ENCODE measurements around the gene CREB3L2.
A peak's percentile ranks its signal among the peaks of the same experiment; 100 is the strongest.
"Not testable (repeated sequence)": the region's sequence is repeated elsewhere in the genome, so short reads cannot be mapped to it uniquely, and the experiment has no call there.

The CREB3L2 gene

DNA sequence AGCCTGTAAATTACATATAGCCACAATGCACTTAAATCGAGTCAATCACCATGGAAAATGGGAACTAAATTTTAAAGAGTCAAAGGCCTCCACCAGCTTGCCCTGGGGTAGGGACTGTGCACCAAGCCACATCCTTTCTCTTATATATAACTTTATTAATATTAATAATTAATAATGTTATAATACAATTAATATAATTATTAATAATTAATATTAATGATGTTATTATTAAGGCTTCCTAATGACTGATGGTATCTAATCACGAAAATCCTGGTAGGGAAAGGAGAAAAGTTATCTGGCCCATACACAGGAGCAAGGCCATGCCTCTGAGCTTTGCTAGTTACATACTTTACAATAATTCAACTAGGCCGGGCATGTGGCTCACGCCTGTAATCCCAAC is 87.9 kb downstream of the CREB3L2 start:
- peaks cover 68% of the 10 kb centered on the region for H3K36me3 ChIP-seq (ENCODE audit: control insufficient read depth, insufficient read depth, low read length)

DNA sequence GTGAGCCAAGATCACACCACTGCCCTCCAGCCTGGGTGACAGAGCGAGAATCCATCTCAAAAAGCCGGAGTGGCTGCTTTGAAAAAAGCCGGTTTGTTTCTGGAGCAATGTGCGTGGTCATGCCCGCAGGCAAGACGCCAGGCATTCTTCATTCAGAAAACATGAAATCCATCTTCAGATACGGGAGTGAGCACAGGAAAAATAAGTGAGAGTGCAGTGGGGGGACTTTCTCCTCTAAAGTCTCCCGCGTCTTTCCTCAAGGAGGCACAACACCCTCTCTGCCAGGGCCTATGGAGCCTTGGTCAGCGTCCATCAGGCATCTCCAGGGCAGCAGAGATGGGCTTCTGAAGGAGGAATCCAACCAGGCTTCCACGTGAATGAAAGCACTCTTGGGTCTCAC is 92.8 kb downstream of the CREB3L2 start:
- Histone ChIP-seq H3K4me3 (ENCODE audit: low read depth, low read length) (no peak overlapping the region), H3K27ac (ENCODE audit: low read depth, low read length) (no peak overlapping the region), H3K27me3 (ENCODE audit: control insufficient read depth, insufficient read depth, low read length) (no peaks in the 10 kb centered on the region), H3K9ac (ENCODE audit: low read length) (no peak overlapping the region), H3K36me3 (ENCODE audit: control insufficient read depth, insufficient read depth, low read length) (peaks cover 85% of the 10 kb centered on the region), H3K9me3 (ENCODE audit: control insufficient read depth, insufficient read depth, low read depth, low read length) (peaks cover 10% of the 10 kb centered on the region), H3K4me1 (ENCODE audit: control insufficient read depth, insufficient read depth, low read length) (no peaks in the 10 kb centered on the region)

More for the DNA sequence above, 87.9 kb downstream of the CREB3L2 start:
- H3K27me3 ChIP-seq (ENCODE audit: control insufficient read depth, insufficient read depth, low read length): no peaks in the 10 kb centered on the region
- no peaks in the 10 kb centered on the region for H3K9me3 ChIP-seq (ENCODE audit: control insufficient read depth, insufficient read depth, low read depth, low read length)
- peaks cover 6% of the 10 kb centered on the region; the same call in 1 of the 2 replicates for H3K4me1 ChIP-seq (ENCODE audit: control insufficient read depth, insufficient read depth, low read length)
- H3K4me3 ChIP-seq (ENCODE audit: low read depth, low read length): no peak overlapping the region
- no peak overlapping the region for H3K9ac ChIP-seq (ENCODE audit: low read length)
- no peak overlapping the region for H3K27ac ChIP-seq (ENCODE audit: low read depth, low read length)

GRCh38 chr7:137908106-137908505 is 93.8 kb downstream of the CREB3L2 start:
- Histone ChIP-seq H3K4me3 (ENCODE audit: low read depth, low read length) (no peak overlapping the region), H3K9ac (ENCODE audit: low read length) (no peak overlapping the region), H3K36me3 (ENCODE audit: control insufficient read depth, insufficient read depth, low read length) (peaks cover 86% of the 10 kb centered on the region), H3K4me1 (ENCODE audit: control insufficient read depth, insufficient read depth, low read length) (peaks cover 3% of the 10 kb centered on the region; the same call in 1 of the 2 replicates), H3K27me3 (ENCODE audit: control insufficient read depth, insufficient read depth, low read length) (no peaks in the 10 kb centered on the region), H3K27ac (ENCODE audit: low read depth, low read length) (no peak overlapping the region), H3K9me3 (ENCODE audit: control insufficient read depth, insufficient read depth, low read depth, low read length) (peaks cover 10% of the 10 kb centered on the region)

- not testable (repeated sequence) for H3K4me1 ChIP-seq (ENCODE audit: control insufficient read depth, insufficient read depth, low read length); H3K4me3 ChIP-seq (ENCODE audit: low read depth, low read length); H3K27me3 ChIP-seq (ENCODE audit: control insufficient read depth, insufficient read depth, low read length); H3K9ac ChIP-seq (ENCODE audit: low read length); H3K9me3 ChIP-seq (ENCODE audit: control insufficient read depth, insufficient read depth, low read depth, low read length); H3K27ac ChIP-seq (ENCODE audit: low read depth, low read length)
- H3K36me3 ChIP-seq (ENCODE audit: control insufficient read depth, insufficient read depth, low read length): peaks cover 81% of the 10 kb centered on the region
These were observed 95.2 kb downstream of the CREB3L2 start for GRCh38 chr7:137906636-137907035.

GRCh38 chr7:137904833-137905232 is 97.1 kb downstream of the CREB3L2 start:
- no peak overlapping the region for H3K27ac ChIP-seq (ENCODE audit: low read depth, low read length)
- H3K36me3 ChIP-seq (ENCODE audit: control insufficient read depth, insufficient read depth, low read length): peaks cover 76% of the 10 kb centered on the region
- H3K9ac ChIP-seq (ENCODE audit: low read length): no peak overlapping the region

DNA sequence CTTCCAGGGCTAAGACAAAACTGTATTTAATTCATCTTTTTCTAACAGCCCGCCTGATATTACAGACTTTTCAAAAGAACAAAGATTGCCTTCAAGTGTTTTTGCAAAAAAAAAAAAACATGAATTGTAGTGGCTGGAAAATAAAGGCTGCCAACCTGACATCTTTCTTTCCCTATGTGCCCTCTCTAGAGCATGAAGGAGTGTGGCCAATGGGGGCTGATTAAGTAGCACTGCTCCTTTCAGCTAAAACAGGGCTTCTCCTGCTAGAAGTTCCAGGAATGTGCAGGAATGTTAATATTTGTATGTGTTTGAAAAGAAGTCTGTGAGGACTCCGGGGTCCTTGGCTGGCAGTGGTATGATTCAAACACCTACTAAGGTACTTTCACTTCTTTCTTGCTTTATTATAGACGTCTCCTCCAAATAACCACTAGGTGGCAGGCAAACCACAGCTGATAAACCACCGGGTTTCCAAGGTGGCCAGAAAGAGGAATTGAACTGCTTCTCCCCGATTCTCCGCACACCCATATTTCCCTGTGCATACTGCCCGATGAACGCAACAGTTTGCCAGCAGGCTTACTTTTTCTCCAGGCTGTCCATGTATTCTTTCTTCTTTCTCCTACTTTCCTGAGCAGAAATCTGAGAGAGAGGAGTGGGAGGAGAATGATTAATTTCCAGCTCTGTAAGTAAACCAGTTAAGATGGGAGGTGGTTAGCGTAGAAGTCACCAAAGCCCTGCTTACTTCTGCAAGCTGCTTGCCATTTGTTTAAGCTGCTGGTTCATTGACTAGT is 98.3 kb downstream of the CREB3L2 start:
- no peak overlapping the region for H3K27ac ChIP-seq (ENCODE audit: low read depth, low read length)
- H3K36me3 ChIP-seq (ENCODE audit: control insufficient read depth, insufficient read depth, low read length): peaks cover 67% of the 10 kb centered on the region
- peaks cover 10% of the 10 kb centered on the region for H3K9me3 ChIP-seq (ENCODE audit: control insufficient read depth, insufficient read depth, low read depth, low read length)
- H3K27me3 ChIP-seq (ENCODE audit: control insufficient read depth, insufficient read depth, low read length): no peaks in the 10 kb centered on the region
- no peak overlapping the region for H3K9ac ChIP-seq (ENCODE audit: low read length)
- no peak overlapping the region for H3K4me3 ChIP-seq (ENCODE audit: low read depth, low read length)
- peaks cover 14% of the 10 kb centered on the region for H3K4me1 ChIP-seq (ENCODE audit: control insufficient read depth, insufficient read depth, low read length)

More at GRCh38 chr7:137904833-137905232, 97.1 kb downstream of the CREB3L2 start:
- Histone ChIP-seq H3K27me3 (ENCODE audit: control insufficient read depth, insufficient read depth, low read length) (no peaks in the 10 kb centered on the region), H3K9me3 (ENCODE audit: control insufficient read depth, insufficient read depth, low read depth, low read length) (peaks cover 10% of the 10 kb centered on the region), H3K4me1 (ENCODE audit: control insufficient read depth, insufficient read depth, low read length) (peaks cover 7% of the 10 kb centered on the region), H3K4me3 (ENCODE audit: low read depth, low read length) (no peak overlapping the region)

DNA sequence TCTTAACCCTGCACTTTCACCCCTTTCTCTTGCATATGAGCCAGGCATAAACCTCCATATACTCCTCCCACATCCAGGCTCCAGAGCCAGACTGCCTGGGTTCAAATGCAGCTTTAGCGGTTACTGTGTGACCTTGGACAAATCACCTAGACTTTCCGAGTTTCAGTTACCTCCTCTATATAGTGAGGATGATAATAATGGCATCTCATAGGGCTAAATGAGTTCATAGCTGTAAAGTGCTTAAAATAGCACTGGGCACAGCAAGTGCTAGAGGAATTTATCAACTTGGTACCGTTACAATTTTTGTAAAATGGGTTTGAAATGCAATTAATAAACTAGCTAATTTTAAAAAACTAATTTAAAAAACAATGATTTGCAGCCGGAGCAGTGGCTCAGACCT is 101.7 kb downstream of the CREB3L2 start:
- H3K27me3 ChIP-seq (ENCODE audit: control insufficient read depth, insufficient read depth, low read length): no peaks in the 10 kb centered on the region
- no peak overlapping the region for H3K9ac ChIP-seq (ENCODE audit: low read length)
- H3K36me3 ChIP-seq (ENCODE audit: control insufficient read depth, insufficient read depth, low read length): peaks cover 61% of the 10 kb centered on the region
- no peak overlapping the region for H3K4me3 ChIP-seq (ENCODE audit: low read depth, low read length)
- peaks cover 14% of the 10 kb centered on the region for H3K4me1 ChIP-seq (ENCODE audit: control insufficient read depth, insufficient read depth, low read length)
- no peak overlapping the region for H3K27ac ChIP-seq (ENCODE audit: low read depth, low read length)
- H3K9me3 ChIP-seq (ENCODE audit: control insufficient read depth, insufficient read depth, low read depth, low read length): no peaks in the 10 kb centered on the region

- H3K27me3 ChIP-seq (ENCODE audit: control insufficient read depth, insufficient read depth, low read length): no peaks in the 10 kb centered on the region
- peaks cover 14% of the 10 kb centered on the region for H3K4me1 ChIP-seq (ENCODE audit: control insufficient read depth, insufficient read depth, low read length)
- 0 out of 2 replicates have a peak, but pooled peaks cover 3% of the 10 kb centered on the region for H3K9me3 ChIP-seq (ENCODE audit: control insufficient read depth, insufficient read depth, low read depth, low read length)
- no peak overlapping the region for H3K9ac ChIP-seq (ENCODE audit: low read length)
- peak overlapping the region; percentile 19 for H3K4me3 ChIP-seq (ENCODE audit: low read depth, low read length)
- peak overlapping the region; percentile 2; the same call in 1 of the 2 replicates for H3K27ac ChIP-seq (ENCODE audit: low read depth, low read length)
- H3K36me3 ChIP-seq (ENCODE audit: control insufficient read depth, insufficient read depth, low read length): peaks cover 68% of the 10 kb centered on the region
These were observed 102.8 kb downstream of the CREB3L2 start for GRCh38 chr7:137898839-137899721.

GRCh38 chr7:137895301-137896221 is 106.3 kb downstream of the CREB3L2 start:
- Histone ChIP-seq H3K4me3 (ENCODE audit: low read depth, low read length) (no peak overlapping the region), H3K9ac (ENCODE audit: low read length) (no peak overlapping the region), H3K27ac (ENCODE audit: low read depth, low read length) (no peak overlapping the region), H3K36me3 (ENCODE audit: control insufficient read depth, insufficient read depth, low read length) (peaks cover 68% of the 10 kb centered on the region), H3K27me3 (ENCODE audit: control insufficient read depth, insufficient read depth, low read length) (no peaks in the 10 kb centered on the region), H3K9me3 (ENCODE audit: control insufficient read depth, insufficient read depth, low read depth, low read length) (0 out of 2 replicates have a peak, but pooled peaks cover 3% of the 10 kb centered on the region), H3K4me1 (ENCODE audit: control insufficient read depth, insufficient read depth, low read length) (peaks cover 11% of the 10 kb centered on the region)

DNA sequence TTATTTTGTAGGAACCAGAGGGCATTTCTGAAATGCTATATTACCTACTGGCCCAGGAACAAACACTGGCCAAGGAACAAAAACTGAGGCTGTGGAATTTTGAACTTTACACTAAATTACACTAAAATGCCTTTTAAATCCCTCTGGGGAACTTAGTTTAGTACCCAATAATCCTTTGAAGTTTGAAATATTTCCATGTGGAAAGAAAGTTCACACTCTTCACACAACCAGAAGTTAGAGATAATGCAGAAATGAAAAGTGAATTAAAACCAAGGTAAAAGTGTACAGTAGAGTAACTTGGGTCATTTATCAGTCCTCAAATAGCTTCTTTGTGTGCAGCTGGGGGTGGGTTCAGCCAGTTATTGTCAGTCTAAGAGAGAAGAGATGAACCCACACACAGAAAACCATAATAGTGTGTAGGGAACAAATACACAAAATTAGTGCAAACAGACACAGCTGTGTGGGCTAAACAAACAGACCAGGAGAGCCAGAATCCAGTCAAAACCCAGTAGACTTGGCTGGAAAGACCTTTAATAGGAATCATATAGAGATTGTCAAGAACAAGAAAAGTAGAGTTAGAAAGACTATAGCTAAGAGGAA is 108.6 kb downstream of the CREB3L2 start:
- Histone ChIP-seq H3K27ac (ENCODE audit: low read depth, low read length) (no peak overlapping the region), H3K4me1 (ENCODE audit: control insufficient read depth, insufficient read depth, low read length) (no peaks in the 10 kb centered on the region), H3K4me3 (ENCODE audit: low read depth, low read length) (no peak overlapping the region), H3K9ac (ENCODE audit: low read length) (no peak overlapping the region), H3K27me3 (ENCODE audit: control insufficient read depth, insufficient read depth, low read length) (no peaks in the 10 kb centered on the region), H3K9me3 (ENCODE audit: control insufficient read depth, insufficient read depth, low read depth, low read length) (0 out of 2 replicates have a peak, but pooled peaks cover 3% of the 10 kb centered on the region), H3K36me3 (ENCODE audit: control insufficient read depth, insufficient read depth, low read length) (peaks cover 70% of the 10 kb centered on the region)

All from HUES6 (cell line).